GM21717 (cell line): ENCODE results near the gene TTC19.
A peak's percentile ranks its signal among the peaks of the same experiment; 100 is the strongest.
"Not testable (repeated sequence)": the region's sequence is repeated elsewhere in the genome, so short reads cannot be mapped to it uniquely, and the experiment has no call there.

Experiments
- ATAC-seq: cut with Tn5 transposase; IDR thresholded peaks from one replicate; pipeline ENCODE4 v1.9.1; 2021; ENCODE audit warnings: mild to moderate bottlenecking, moderate library complexity; ENCODE audit not compliant: unreplicated experiment

Gene TTC19

GRCh38 chr17:15972497-15972951 is 27.1 kb upstream of the TTC19 start:
- no peak for ATAC-seq

DNA sequence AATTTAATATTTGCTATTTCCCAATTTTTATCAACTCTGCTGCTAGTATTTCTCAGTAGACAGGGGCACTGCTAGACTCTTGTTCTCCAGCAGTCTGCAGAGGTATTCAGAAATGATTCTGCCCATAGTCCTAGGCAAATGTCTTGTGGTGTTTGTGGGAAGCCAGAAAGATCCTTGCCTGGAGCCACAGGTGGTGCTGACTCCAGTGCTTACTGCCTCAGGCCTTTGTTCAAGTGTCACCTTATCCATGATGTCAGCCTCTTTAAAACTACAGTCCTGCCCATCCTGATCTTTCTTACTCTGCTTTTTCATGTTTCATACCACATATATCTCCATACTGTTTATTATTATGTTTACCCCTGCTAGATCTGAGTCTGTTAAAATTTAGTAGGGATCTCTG is 26.6 kb upstream of the TTC19 start:
- no peak for ATAC-seq

GRCh38 chr17:15973834-15974233 is 25.8 kb upstream of the TTC19 start:
- no peak for ATAC-seq

- ATAC-seq, result no peak
Measured at GRCh38 chr17:15977894-15978293, 21.7 kb upstream of the TTC19 start.

DNA sequence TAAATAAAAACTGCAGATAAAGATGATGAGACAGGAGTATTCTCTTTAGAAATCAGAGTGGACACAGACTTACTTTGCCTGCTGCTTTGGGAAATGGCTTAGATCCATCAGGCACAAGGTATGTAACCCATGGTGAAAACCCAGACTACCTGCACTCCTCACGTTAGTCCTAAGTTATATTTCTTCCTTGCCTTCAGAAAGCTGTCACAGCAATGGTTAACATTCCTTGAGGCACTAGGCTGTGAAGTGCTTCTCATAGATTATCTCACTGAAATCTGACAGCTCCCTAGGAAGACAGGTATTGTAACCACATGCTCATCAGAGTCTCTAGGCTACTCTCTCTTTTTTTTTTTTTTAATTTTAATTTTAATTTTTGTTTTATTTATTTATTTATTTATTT is 21.0 kb upstream of the TTC19 start:
- no peak for ATAC-seq

- not testable (repeated sequence) for ATAC-seq
Measured at GRCh38 chr17:15979013-15979412, 20.6 kb upstream of the TTC19 start.

- ATAC-seq, result peak; percentile 89
Measured at GRCh38 chr17:15981208-15981607, 18.4 kb upstream of the TTC19 start.

DNA sequence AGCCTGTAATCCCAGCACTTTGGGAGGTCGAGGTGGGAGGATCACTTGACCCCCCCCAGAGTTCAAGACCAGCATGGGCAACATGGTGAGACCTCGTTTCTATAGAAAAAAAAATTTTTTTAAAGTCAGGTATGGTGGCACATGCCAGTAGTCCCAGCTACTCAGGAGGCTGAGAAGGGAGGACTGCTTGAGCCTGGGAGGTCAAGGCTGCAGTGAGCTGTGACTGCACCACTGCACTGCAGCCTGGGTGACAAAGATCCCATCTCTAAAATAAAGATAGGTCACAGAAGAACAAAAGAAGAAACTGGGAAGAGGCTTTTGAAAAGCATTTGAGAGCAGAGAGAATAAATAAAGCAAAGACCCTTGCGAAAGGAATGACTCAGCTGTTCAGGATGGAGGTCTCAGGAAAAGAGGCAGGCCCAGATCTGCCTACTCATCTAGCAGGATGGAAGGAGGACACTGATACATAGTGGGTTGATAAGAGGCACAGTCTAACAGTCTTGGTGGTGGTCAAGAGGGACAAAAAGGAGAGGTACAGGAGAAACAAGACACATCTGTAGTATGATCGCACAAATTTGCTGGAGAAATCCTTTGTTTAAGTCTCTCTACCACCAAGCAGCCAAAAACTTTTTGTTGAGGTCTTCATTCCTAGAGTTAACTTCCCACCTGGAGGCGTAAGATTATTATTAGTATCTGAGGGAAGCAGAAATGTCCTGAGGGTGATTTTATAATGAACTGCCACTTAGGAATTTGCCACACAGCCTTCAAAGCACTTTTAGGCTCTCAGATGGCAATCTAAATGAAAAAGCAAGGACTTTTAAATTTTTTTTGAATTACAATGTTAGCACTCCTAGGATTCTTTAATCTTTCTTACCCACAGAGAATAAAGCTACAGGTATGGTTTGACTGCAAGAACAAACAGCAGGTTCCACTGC is 17.7 kb upstream of the TTC19 start:
- ATAC-seq, result no peak

- no peak for ATAC-seq
Measured at GRCh38 chr17:15996322-15996721, 3.3 kb upstream of the TTC19 start.

GRCh38 chr17:15998031-15998562 is 1.5 kb upstream of the TTC19 start:
- no peak for ATAC-seq

- ATAC-seq, result peak; percentile 35
Measured at GRCh38 chr17:15999974-16000827, 577 bp downstream of the TTC19 start.

- no peak for ATAC-seq
Measured at GRCh38 chr17:16001226-16001897, 1.7 kb downstream of the TTC19 start.

DNA sequence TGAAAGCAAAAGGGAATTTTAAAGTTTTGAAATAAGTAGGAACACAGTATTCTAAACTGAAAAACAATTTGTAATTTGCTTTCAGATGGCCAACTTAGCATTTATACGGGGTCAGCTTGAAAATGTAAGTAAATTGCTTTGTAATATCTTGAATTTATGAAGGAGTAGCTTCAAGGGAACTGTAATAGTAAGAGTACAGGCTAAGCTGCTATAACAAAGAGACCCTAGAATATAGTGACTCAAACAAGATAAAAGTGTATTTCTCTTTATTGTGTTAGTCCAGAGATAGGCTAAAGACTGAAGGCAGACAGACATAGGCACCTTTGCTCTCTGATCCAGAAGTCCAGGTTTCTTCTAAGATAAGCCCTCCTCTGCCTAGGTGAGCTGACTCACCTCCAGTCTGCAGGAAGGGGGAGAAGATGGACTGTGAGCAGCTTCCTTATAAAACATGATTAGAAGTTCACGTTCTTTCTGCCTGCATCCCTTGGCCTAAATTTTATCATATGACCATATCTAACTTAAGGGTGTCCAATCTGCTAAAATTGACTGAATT is 3.2 kb downstream of the TTC19 start:
- ATAC-seq, result no peak

DNA sequence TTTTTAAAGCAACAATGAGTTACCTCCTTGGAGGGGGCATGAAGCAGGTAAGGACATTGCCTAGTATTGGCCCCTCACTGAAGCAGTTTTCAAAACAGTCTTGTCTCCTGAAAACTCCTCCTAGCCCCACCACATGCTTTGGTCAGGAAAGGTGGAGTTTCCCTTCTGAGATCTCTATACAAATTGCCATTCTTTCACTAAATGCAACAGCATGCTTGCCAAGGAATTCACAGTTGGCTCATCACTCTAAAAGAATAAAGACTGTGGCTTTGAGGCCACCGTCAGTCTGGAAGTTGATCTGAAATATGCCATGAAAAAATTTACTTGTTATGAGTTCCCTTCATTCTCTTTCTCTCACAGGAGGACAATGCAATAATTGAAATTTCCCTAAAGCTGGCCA is 4.2 kb downstream of the TTC19 start:
- ATAC-seq, result no peak

GRCh38 chr17:16005636-16006035 is 6.0 kb downstream of the TTC19 start:
- ATAC-seq, result no peak

GRCh38 chr17:16007439-16007838 is 7.8 kb downstream of the TTC19 start:
- ATAC-seq, result no peak

- ATAC-seq, result no peak
Measured at GRCh38 chr17:16013943-16014407, 14.4 kb downstream of the TTC19 start.

- ATAC-seq, result no peak
Measured at GRCh38 chr17:16019347-16019746, 19.7 kb downstream of the TTC19 start.

- no peak for ATAC-seq
Measured at GRCh38 chr17:16023881-16024280, 24.3 kb downstream of the TTC19 start.

- ATAC-seq, result no peak
Measured at GRCh38 chr17:16025202-16025601, 25.6 kb downstream of the TTC19 start.
